HG03439 (cell line): ENCODE results near the gene NR3C1.

Source experiments
- ATAC-seq: cut with Tn5 transposase; IDR thresholded peaks from one replicate; pipeline ENCODE4 v1.9.1; 2021; ENCODE audit warnings: mild to moderate bottlenecking, moderate library complexity; ENCODE audit not compliant: unreplicated experiment

NR3C1 gene

DNA sequence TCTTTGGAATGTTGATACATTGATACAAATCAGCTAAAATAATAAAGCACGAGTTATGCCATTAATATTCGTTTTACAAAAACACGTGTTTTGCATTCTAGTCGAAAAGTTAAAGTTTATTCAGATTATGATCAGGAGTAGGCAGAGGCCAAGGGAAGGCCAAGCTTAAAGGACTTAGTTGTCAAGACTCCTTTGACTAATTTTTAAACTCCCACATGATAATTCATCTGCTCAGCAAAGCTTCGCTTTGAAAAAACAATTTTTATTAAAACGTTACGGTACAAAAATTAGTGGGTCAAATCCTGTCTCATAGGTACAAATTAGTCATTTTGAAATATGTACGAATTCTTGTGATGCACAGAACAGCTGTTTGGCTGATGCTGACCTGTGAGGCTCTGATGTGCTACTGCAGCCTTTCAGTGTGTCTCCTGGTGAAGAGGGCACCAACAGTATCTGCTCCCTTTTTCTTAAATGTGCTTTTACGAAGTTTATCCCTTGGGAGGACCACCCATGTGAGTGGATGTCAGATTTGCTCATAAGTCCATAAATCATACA, 23.0 kb upstream of the NR3C1 start:
- ATAC-seq: peak; percentile 76

DNA sequence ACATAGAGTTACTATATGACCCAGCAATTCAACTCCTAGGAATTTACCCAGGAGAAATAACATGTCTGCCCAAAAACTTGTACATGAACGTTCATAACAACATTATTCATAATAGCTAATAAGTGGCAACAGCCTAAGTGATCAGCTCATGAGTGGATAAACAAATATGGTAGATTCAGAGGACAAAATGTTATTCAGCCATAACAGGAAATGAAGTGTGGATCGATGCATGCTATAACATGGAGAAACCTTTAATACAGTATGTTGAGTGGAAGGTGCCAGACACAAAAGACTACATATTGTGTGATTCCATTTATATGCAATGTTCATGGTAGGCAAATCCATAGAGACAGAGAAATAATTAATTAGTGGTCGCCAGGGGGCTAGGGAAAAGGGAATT, 22.3 kb upstream of the NR3C1 start:
- no peak for ATAC-seq

DNA sequence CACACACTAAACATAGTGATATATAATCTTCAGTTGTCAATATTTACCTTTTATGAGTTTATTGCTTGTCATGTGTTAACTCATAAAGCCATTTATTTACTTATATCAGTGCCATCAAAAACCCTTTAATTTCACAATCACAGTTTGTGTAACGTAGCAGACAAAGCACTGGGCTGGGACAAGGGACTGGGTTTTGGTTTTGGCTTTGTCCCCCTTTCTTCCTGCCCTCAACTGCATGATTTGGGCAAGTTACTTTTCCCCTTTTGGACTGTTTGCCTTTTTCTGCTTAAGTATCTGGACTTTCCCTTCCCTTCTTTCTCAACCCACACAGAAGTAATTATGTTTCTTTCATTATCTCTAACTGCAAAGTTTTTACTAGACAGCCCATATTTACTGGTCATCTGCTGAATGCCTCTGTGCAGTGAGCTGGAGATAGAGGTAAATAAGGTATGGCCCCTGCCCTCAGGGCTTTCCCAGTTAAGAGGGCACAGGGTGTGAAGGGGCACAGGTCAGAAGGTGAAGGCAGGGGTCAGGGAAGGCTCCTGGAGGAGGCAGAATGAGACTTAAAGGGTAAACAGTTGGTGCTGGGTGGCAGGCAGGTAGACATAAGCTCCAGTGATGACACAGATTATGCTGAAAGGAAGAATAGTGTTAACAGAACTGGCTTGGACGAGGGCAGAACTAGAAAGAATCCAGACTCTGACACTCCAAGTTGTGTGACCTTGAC, 14.8 kb upstream of the NR3C1 start:
- ATAC-seq: peak; percentile 58

DNA sequence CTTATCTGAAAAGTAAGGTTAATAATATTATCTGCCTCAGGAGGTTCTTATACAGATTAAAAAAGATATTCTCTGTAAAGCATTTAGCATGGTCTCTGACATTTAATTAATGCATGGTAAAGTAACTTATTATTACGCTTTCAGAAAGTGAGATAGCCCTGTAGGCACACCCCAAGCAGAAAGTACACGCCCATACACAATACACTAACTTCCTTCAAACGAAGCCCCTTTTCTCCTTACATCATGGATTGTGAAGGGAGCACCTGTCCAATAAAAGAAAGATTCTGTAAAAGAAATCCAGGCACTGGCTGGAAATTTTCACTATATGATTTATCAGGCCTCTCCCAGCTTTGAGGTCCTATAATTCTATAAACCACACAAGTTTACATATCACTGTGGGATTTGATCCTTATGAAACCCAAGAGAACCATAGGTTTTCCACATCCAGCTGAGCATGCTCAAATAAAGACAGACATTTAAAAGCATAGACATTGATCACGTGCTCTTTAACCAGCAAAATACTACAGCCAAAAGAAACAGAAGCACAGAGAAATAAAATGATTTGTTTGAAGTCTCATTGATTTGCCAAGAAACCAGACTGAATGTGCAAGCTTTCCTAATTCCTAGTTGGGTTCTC, 14.1 kb upstream of the NR3C1 start:
- no peak for ATAC-seq

DNA sequence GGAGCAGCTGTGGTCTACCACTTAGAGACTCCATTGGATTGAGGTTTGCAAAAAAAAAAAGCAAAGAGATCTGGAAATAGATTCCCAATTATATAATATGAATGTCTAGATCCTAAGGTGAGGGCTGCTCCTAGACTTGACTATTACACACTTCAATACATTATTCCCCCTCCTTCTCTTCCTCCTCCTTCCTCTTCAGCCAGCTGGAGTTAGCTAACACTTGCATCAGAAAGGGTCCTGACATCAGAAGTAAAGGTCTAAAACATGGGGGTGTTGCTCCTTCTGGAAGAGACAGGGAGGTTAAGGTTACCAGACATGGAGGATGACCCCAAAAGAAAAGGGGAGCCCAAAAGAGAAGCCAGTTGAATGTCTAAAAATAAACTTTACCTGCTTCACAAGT, 12.9 kb upstream of the NR3C1 start:
- ATAC-seq: no peak

DNA sequence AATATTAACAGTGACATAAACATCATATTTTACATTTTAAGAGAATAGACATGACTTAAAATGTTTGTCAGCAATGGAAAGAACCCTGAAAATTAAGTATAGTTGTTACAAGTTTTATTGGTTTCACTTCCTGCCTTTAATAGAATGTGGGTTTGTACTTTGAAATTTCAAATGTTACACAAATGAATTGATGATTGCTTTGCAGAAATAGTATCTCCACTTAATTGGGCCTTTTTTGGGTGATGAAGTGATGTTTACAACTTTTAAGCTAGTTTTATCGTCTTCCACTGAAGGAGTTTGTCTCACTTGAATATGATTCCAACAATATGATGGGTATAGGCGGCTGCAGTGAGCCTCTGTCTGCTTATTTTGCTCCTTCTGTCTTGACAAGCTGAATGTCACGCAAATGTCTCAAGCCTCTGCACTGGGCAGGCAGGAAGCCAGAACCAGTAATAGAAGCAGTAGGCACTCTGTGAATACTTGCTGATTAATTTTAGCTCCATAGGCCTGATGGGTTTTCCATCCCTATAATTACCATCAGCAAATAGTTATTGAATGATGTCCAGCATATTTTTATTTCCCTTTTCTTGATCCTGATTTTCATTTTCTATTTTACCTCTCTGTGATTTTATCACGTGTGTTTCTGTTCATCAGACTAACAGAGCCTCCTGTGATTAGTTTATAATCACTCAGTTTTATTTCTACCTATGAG, 10.6 kb upstream of the NR3C1 start:
- peak; percentile 72 for ATAC-seq

DNA sequence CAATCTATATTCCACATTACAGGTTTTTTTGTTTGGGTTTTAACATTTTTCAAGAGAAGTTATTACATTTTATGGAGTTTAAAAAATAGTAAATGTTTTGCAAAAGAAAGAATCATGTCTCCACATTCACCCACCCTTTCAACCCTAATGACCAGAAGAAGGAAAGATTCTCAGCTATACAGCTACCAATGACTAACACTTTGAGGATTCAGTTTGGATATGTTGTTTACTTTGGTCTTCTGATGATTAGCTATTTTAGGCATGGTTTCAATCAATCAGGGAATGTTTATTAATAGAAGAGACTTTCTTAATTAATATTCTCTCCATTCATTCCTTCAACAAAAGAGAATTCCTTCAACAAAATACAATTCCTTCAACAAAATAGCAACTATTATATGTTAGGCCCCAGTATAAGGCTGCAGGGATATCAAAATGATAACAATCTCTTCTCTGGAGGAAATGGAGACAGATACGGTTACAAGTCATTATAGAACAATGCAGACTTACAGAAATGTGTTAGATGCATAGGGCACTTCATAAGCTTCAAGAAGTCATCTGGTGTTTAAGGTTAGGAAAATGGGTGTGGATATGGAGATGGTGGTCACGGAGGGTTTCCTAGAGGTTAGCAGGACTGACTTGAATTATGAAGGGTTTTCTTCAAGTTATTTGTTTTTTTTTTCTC, 9.3 kb upstream of the NR3C1 start:
- no peak for ATAC-seq

DNA sequence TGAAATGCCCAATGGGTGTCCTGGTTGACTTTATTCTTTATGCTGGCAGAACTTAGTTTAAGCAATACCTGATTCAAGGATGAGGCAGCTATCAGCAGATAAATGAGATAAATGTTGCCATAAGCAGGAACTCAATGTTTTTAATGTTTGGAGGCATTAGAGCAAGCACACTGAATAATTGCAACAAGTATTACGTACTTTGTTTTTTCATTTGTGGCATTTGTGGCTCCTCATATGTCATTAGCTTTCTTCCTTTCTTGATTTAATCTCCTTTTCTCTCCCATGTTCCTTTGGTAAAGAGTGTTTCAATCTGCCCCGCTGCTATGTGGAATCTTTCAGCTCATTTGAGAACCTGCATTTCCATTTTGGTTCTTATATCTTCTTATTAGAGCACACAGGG, 6.4 kb upstream of the NR3C1 start:
- no peak for ATAC-seq

DNA sequence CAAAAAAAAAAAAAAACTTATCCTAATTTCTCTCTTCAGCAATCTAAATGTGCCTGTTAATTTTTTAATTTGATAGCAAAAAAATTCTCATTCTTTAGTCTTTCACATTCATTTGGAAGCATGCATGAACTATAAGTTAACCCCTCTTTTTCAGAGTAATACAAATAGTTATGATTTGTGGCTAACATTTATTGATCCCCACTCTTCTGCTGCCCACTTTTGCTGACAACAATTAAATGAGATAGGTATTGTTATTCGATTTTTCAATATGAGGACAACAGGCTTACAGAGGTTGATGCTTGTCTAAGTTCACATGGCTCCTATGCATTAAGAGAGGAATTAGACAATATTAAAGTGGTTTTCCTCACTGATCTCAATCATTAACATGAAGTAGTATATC, 2.9 kb upstream of the NR3C1 start:
- no peak for ATAC-seq

DNA sequence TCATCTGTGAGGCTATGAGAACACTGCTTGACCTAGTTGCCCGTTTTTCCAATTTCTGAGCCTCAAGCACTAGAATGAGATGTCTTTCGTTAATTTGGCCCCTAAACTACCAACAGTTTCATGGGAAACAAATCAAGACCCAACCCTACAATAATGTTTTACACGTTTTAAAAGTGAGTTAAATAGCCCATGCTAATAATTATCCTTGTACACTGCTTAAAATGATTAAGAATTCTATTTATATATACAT, 2.3 kb upstream of the NR3C1 start:
- ATAC-seq: no peak

DNA sequence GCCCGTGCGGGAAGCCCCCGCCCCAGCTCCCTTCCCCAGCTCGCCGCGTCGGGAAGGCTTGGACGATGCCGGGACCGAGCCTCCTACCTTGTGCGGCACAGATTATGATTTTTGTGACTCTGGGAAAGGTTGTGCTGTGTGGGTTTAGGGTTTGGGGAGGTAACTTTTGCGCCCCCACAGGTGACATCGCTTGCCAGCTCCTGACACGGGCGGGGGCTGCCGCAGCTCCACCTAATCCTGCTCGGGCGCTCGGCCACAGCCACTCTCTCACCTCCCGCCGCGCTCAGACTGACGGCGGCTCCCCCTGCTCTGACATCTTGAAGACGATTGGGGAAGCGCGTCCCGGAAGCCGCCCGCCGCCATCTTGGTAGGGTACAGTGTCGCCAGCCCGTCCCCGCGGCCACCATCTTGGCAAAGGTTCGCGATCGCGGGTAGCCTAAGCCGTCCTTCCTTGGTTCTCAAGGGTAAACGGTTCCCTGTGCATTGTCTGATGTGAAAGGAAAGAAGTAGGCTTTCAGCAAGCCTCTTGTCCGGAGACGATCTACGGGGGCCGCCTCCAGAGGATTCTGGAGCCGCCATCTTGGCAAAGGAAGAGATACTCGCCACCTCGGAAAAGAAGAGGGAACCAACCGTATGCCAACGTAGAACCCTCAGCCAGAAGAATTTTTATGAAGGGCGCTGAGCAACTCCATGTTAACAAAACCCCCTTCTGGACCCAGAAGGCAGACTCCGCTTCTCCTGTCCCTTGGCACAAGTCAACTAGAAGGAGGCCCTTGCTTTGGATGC, 1.8 kb upstream of the NR3C1 start:
- peak; percentile 30 for ATAC-seq

DNA sequence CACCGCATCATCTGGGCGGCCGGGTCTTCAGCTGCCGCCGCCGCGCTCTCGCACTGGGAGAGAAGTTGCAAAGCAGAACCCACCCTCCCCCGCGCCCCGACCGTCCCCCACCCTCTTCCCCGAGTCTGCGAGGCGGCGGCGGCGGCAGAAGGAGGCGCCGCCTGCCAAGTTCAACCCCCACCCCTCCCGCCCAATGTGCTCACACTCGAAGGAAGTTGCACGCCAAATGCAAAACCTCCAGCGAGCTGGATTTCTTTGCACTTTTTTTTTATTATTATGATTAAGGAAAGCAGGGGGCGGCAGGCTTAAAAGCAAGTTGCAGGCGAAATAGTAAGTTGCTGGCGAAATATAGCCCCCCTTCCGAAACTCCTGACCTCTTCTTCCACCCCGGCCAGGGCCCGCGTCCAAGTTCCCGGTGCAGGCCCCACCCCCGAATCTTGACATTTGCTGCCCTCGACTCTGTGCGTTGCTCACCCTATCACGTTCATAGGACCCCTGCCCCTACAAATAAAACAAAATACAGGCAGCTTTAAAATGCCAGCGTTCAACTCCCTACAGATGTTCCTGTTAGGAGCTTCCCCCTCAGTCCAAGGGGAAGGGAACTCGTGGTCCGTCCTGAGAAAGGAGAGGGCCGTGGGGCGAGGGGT, 1.1 kb upstream of the NR3C1 start:
- peak; percentile 21 for ATAC-seq

DNA sequence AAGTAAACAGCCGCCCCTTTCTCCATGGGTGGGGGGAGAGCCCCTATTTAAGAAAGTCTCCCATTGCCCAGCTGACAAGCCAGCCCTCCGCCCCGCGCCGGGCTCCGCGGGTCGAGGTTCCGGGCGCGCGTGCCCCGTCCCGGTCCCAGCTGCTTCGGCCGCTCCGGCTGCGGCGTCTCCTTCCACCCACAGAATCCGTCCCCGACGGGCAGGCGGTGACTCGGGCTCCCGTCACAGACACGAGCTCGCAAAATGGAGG, 223 bp downstream of the NR3C1 start:
- ATAC-seq: peak; percentile 15

DNA sequence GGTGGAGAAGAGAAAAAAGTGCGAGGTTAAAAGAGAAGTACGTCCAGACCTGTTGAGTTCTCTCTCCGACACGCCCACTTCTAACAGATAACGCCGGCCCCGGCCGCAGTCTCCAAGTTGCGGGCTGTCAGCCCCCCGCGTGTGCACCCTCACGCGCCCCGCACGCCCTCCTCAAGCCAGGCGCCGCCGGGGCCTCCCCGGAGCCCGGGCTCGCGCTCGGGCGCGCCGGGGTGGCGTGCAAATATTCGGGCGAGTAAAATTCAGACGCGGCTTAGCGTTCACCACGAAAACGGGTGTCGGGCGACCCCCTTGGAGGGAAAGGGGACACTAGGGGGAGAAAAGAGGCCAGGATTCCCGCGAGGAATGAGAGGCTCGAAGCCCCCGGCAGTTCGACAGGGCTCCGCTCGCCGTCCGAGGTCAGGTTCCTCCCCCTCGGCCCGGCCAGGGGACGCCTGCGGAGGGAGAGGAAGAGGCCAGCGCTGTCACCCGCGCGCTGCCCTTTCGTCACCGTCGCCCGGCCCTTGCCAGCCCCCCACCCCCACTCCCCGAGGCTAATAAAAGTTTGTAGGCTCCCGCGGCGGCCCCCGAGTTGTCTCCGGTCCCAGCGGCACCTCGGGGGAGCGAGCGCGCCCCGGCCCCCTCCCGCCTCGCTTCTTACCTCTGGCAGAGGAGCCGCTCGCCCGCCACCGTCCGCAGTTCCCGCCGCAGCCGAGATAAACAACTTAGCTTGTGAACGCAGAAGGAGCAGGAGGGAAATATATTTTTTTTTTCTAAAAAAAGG, 743 bp downstream of the NR3C1 start:
- ATAC-seq: peak; percentile 1

DNA sequence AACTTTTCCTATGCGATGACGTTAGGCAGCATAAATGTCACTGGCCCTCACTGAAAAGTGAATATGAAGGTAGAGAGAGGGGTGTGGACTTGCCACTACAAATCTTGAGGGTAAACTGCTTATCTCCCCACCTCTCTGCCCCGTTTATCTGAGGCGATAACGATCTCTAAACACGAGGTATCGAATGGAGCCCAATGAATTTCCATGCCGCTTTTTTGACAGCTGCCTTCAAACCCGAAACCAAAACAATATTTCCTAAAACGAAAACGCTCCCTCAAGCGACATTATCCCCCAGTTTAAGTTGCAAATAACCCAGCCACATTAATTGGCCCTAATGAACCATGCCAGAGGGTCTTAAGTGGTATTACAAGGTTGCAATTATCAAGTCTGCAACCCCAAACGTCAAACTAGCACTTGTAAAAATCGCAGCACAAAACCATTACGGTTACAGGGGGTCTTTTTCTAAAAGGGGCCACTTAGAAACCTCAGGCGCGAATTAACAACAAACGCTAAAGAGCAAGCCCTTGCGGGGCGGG, 1.4 kb downstream of the NR3C1 start:
- ATAC-seq: no peak

DNA sequence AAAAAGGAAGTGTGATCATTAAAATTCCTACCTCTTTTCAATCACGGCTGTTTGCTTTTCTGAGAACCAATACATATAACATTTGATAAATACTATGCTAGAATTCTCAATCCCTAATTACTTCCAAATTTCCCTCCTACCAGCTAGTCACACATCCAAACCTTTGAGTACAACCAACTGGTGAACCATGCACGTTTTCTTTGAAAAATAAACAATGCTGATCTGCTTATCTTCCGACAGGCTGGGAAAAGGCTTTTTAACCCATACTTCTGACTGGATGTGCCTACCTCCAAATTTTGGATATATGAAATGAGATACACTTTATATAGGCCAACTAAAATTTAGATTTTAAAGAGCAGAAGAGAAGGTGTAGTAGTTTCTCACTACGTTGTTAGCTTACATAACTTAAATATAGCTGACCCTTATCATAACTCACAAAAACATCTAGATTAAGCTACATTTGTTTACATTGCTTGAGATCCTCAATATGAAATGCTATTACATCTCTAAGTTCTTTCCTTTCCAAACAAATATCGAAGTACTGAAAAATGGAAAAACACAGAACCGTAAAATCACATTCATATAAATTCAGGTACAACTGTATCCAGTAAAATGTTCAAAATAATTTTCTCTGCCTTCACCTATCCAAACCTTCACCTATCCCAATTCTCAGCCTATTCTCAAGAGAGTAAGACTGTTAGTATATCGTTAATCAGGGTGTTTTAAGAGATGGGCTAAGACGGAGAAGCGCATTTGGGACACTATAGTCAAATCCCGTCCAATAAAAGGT, 2.1 kb downstream of the NR3C1 start:
- ATAC-seq: no peak

DNA sequence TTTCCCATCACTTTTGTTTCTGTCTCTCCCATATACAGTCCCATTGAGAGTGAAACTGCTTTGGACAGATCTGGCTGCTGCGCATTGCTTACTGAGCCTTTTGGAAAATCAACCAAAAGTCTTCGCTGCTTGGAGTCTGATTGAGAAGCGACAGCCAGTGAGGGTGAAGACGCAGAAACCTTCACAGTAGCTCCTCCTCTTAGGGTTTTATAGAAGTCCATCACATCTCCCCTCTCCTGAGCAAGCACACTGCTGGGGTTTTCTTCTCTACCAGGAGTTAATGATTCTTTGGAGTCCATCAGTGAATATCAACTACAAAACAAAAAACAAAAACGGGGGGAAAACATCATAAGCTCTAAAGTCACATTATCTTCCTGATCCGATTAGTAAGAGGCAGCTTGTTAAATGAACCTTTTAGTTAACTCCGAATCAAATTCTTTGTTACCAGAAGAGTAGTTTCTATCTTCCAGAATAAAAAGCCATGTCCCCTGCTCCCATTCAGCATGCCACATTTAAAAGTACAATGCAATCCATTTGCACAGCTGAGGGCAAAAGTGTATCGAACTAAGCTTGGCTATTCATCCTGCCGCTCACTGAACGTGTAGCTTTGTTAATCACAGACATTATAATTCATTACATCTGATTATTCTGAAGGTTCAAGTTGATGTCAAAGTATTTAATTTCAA, 2.8 kb downstream of the NR3C1 start:
- no peak for ATAC-seq
